Measurements from ENCODE around the gene ST3GAL3. TPM values are rescaled to one million over a fixed set of nuclear protein-coding genes. Genes with fewer than 3 reads are reported as not detected.
A peak's percentile ranks its signal among the peaks of the same experiment; 100 is the strongest.

Gene ST3GAL3
- total and polyA plus RNA-seq, 2 donors (not counting 3 experiments of a cell fraction or from before 2014, with no cell fraction given): 14.3 to 35.8 TPM

DNA sequence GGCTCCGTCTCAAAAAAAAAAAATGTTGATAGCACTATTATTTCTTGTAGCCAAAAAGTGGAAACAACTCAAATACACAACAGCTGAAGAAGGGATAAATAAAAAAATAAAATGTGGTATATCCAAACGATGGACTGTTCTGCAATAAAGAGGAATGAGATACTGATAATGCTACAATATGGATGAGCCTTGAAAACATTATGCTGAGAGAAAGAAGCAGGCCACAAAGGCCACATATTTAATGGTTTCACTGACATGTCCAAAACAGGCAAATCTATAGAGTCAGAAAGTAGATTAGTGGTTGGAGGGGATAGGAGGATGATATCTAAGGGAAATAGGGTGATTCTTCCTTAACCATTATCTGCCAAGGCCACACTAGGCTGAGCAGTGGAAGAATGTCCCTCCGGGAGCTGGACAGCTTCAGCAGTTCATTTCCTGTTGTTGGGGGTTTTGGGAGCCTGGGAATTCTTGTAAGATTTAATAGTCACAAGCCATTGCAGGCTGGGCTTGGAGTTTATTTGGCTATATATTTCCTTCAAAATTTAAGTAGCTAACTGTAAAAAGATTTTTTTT lies 53.5 kb downstream of the ST3GAL3 start:
- Histone ChIP-seq H2AFZ (ENCODE audit: low read depth, low read length) (no peak overlapping the region), H3K27me3 (ENCODE audit: control insufficient read depth in 2 of 2, insufficient read depth in 2 of 2, low read length in 2 of 2) (no peaks in the 10 kb centered on the region), H3K4me2 (ENCODE audit: insufficient read depth, low read length) (no peak overlapping the region), H3K9ac (replicated peaks; ENCODE audit: extremely low read depth, insufficient read depth, low read length) (no peak overlapping the region), H3K36me3 (ENCODE audit: control insufficient read depth in 2 of 2, extremely low read depth in 1 of 2, insufficient read depth in 2 of 2, low read length in 2 of 2) (no peaks in the 10 kb centered on the region), H3K9me1 (replicated peaks; ENCODE audit: control insufficient read depth, extremely low read depth, insufficient read depth, low read length) (no peaks in the 10 kb centered on the region), H3K79me2 (ENCODE audit: control insufficient read depth, insufficient read depth, low read length) (peaks cover 7% of the 10 kb centered on the region), H3K9me3 (replicated peaks; ENCODE audit: control insufficient read depth, insufficient read depth, low read length) (no peaks in the 10 kb centered on the region), H3K4me3 (replicated peaks in 1 of 3; ENCODE audit: insufficient read depth in 1 of 3, low read depth in 1 of 3, low read length in 3 of 3) (no peak overlapping the region), H3K27ac (ENCODE audit: insufficient read depth, low read depth, low read length) (no peak overlapping the region), H4K20me1 (replicated peaks; ENCODE audit: control insufficient read depth, extremely low read depth, insufficient read depth, low read length) (no peaks in the 10 kb centered on the region), H3K4me1 (ENCODE audit: control insufficient read depth, extremely low read depth, insufficient read depth, low read length) (peaks cover 6% of the 10 kb centered on the region)
- ChIA-PET CTCF (interaction anchor here (13.7 kb wide), 1 partner anchor 171 kb away, joined by 965 read pairs; the partner anchor contains the start of gene ARTN), POLR2A (no interaction called here)
- FAIRE-seq: peak; percentile 53
- dilution Hi-C loops (cut with MboI; ENCODE audit: extremely low pct_ligation_motif_present, low sequenced_read_pairs) (loop anchor here (25.0 kb wide), 1 partner anchor 176 kb away; the partner anchor contains the start of genes ARTN and IPO13), intact Hi-C loops (cut with micrococcal nuclease) (loop anchor here (5.0 kb wide), 1 partner anchor 231 kb away; the partner anchor contains the start of gene CCDC24)
- TF ChIP-seq MYC (IDR thresholded peaks at IDR 0.05; ENCODE audit: low read depth, low read length): no peak
- TF ChIP-seq, protein P1, sequence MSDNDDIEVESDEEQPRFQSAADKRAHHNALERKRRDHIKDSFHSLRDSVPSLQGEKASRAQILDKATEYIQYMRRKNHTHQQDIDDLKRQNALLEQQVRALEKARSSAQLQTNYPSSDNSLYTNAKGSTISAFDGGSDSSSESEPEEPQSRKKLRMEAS (IDR thresholded peaks at IDR 0.05; ENCODE audit: insufficient read depth, insufficient read length): no peak
- TF ChIP-seq JUN (IDR thresholded peaks at IDR 0.05; ENCODE audit: borderline replicate concordance, insufficient read depth, insufficient read length, low read depth): no peak
- TF ChIP-seq POLR2AphosphoS5 (IDR thresholded peaks at IDR 0.05; ENCODE audit: insufficient read depth, low read depth, low read length): no peak
- TF ChIP-seq EZH2 (IDR thresholded peaks at IDR 0.05; ENCODE audit: borderline replicate concordance, low read depth, low read length, severe bottlenecking): no peak
- no peak for TF ChIP-seq FOS (IDR thresholded peaks at IDR 0.05; ENCODE audit: borderline replicate concordance, insufficient read depth, low read length)
- TF ChIP-seq, protein P2, sequence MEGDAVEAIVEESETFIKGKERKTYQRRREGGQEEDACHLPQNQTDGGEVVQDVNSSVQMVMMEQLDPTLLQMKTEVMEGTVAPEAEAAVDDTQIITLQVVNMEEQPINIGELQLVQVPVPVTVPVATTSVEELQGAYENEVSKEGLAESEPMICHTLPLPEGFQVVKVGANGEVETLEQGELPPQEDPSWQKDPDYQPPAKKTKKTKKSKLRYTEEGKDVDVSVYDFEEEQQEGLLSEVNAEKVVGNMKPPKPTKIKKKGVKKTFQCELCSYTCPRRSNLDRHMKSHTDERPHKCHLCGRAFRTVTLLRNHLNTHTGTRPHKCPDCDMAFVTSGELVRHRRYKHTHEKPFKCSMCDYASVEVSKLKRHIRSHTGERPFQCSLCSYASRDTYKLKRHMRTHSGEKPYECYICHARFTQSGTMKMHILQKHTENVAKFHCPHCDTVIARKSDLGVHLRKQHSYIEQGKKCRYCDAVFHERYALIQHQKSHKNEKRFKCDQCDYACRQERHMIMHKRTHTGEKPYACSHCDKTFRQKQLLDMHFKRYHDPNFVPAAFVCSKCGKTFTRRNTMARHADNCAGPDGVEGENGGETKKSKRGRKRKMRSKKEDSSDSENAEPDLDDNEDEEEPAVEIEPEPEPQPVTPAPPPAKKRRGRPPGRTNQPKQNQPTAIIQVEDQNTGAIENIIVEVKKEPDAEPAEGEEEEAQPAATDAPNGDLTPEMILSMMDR (IDR thresholded peaks at IDR 0.05; ENCODE audit: extremely low read depth in 1 of 2, insufficient read depth in 1 of 2, low read depth in 1 of 2, low read length in 2 of 2): no peak
- TF ChIP-seq POLR2A (IDR thresholded peaks at IDR 0.05; ENCODE audit: low read depth, low read length): no peak
- no peak for TF ChIP-seq GATA2 (IDR thresholded peaks at IDR 0.05; ENCODE audit: insufficient read depth, insufficient read length, low read depth, low read length)
- BruUV-seq (replicated peaks): no TSS peak
- DNase-seq (ENCODE audit: low read depth, low spot score): peak; percentile 32
